G401.6 (cell line): ENCODE data around the gene BMP4.
A peak's percentile ranks its signal among the peaks of the same experiment; 100 is the strongest.
"Not testable (repeated sequence)": the region's sequence is repeated elsewhere in the genome, so short reads cannot be mapped to it uniquely, and the experiment has no call there.

Experiments used
- FAIRE-seq: peaks from 2 replicates; lab custom pipeline; 2012; peaks lifted over from hg19 to GRCh38; lab: Jason Lieb, UNC

BMP4 gene

GRCh38 chr14:53956427-53957201 lies at the start of gene BMP4:
BMP4 (minus strand) TSS chr14:53956825; CDS start chr14:53952222, 4,603 bp downstream.
- FAIRE-seq = peak; percentile 93

GRCh38 chr14:54003064-54003463 lies 46.4 kb upstream of the BMP4 start:
- no peak for FAIRE-seq

GRCh38 chr14:54002653-54003052 lies 46.0 kb upstream of the BMP4 start:
- no peak for FAIRE-seq

- no peak for FAIRE-seq
These were observed 44.7 kb upstream of the BMP4 start for GRCh38 chr14:54001189-54001878.

- peak; percentile 99 for FAIRE-seq
These were observed 43.8 kb upstream of the BMP4 start for GRCh38 chr14:54000341-54000811.

- peak; percentile 100 for FAIRE-seq
These were observed 42.5 kb upstream of the BMP4 start for GRCh38 chr14:53999061-53999488.

- peak; percentile 97 for FAIRE-seq
These were observed 39.4 kb upstream of the BMP4 start for GRCh38 chr14:53996041-53996440.

GRCh38 chr14:53993920-53994607 lies 37.4 kb upstream of the BMP4 start:
- FAIRE-seq = no peak

GRCh38 chr14:53990978-53991377 lies 34.4 kb upstream of the BMP4 start:
- FAIRE-seq = no peak

GRCh38 chr14:53986718-53987117 lies 30.1 kb upstream of the BMP4 start:
- not testable (repeated sequence) for FAIRE-seq

- not testable (repeated sequence) for FAIRE-seq
These were observed 28.3 kb upstream of the BMP4 start for GRCh38 chr14:53984958-53985357.

GRCh38 chr14:53983112-53983511 lies 26.5 kb upstream of the BMP4 start:
- no peak for FAIRE-seq

- no peak for FAIRE-seq
These were observed 25.9 kb upstream of the BMP4 start for GRCh38 chr14:53982546-53982945.

- FAIRE-seq = peak; percentile 99
These were observed 23.4 kb upstream of the BMP4 start for GRCh38 chr14:53979747-53980642.

- no peak for FAIRE-seq
These were observed 22.6 kb upstream of the BMP4 start for GRCh38 chr14:53979113-53979681.

GRCh38 chr14:53978194-53978593 lies 21.6 kb upstream of the BMP4 start:
- no peak for FAIRE-seq

GRCh38 chr14:53975444-53975843 lies 18.8 kb upstream of the BMP4 start:
- peak; percentile 51 for FAIRE-seq

- no peak for FAIRE-seq
These were observed 14.9 kb upstream of the BMP4 start for GRCh38 chr14:53971521-53971920.

GRCh38 chr14:53969326-53969725 lies 12.7 kb upstream of the BMP4 start:
- FAIRE-seq = no peak

GRCh38 chr14:53968726-53969125 lies 12.1 kb upstream of the BMP4 start:
- no peak for FAIRE-seq

GRCh38 chr14:53967606-53968005 lies 11.0 kb upstream of the BMP4 start:
- no peak for FAIRE-seq
